ENCODE data around the gene DACT3. TPM values are rescaled to one million over a fixed set of nuclear protein-coding genes. Genes with fewer than 3 reads are reported as not detected.

The DACT3 gene
- total RNA-seq, 3 donors from 2014 or later: 1.9 to 60.9 (median 3.4) TPM

DNA sequence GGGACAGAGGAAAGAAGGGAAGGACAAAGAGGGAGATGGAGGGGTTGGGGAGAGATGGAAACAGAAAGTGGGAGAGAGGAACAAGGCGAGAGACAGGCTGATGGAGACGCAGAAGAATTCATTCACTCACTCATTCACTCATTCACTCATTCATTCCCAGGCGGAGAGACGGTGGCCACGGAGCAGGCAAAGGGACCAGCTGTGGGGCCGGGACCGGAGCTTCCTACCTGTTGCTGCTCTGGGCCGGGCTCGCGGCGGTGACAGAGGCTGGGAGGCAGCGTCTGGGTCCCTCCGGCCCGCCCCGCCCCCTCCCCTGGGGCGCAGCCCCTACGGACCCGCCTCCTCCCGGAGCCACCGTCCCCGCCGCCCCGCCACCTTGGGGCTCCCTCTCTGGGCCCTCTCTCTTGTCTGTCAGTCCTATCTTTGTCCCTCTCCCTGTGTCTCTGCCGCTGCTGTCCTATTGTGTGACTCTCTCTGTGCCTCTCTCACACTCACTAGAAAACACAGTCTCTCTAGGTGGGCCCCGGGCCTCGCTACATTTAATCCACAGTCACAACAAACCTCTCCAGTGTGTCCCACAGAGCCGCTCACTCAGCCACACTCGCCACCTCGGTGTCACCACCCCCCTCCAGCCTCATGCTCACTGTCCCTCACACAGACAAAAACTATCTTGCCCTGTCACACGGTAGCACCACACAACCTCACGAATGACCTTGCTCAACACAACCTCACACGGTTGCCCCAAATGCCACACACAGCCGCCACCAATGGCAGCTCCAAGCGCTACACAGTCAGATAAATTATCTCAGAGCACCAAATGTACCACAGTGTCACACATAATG is 24.8 kb downstream of the DACT3 start, which contains the start of gene GNG8:
GNG8 (minus strand) TSS at position 283 of the 842 bp plus-strand sequence. CDS start 1,520 bp downstream, outside the sequence.
- ATAC-seq (no peak), DNase-seq (no peak)
- TF ChIP-seq, protein P1, sequence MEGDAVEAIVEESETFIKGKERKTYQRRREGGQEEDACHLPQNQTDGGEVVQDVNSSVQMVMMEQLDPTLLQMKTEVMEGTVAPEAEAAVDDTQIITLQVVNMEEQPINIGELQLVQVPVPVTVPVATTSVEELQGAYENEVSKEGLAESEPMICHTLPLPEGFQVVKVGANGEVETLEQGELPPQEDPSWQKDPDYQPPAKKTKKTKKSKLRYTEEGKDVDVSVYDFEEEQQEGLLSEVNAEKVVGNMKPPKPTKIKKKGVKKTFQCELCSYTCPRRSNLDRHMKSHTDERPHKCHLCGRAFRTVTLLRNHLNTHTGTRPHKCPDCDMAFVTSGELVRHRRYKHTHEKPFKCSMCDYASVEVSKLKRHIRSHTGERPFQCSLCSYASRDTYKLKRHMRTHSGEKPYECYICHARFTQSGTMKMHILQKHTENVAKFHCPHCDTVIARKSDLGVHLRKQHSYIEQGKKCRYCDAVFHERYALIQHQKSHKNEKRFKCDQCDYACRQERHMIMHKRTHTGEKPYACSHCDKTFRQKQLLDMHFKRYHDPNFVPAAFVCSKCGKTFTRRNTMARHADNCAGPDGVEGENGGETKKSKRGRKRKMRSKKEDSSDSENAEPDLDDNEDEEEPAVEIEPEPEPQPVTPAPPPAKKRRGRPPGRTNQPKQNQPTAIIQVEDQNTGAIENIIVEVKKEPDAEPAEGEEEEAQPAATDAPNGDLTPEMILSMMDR (IDR thresholded peaks at IDR 0.05): no peak
- intact Hi-C loops (cut with DNase I, micrococcal nuclease): no loop called here
- Histone ChIP-seq H3K9me3 (no peaks in the 10 kb centered on the region), H3K36me3 (ENCODE audit: low read depth) (no peaks in the 10 kb centered on the region), H3K4me1 (ENCODE audit: low read depth) (peaks cover 13% of the 10 kb centered on the region), H3K4me3 (no peak within 1 kb of the TSS)

DNA sequence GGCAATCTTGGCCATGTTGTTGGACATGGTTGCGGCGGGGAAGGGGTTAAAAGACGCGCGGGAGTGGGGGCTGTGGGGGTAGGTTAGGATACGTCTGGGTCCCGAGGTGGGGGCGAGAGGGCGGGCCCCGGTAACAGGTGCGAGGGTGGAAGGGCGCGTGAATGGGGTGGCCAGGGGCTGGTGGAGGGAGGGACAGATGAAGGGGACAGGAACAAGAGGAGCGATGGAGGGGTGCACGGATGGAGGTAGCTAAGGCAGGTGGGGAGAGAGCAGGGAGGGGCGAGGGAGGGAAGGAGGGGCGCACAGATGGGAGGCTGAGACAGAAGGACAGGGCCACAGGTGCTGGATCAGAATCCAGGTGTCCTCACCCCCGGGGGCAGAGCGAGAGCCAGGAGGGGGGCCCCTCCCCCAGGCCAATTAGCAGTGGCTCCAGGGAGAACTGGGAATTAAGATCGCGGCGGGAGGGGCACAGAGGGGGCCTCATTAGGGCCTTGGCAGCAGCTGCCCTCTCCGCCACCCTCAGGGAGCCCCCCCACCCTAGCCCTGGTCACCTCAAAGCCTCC is 26.2 kb downstream of the DACT3 start:
- intact Hi-C loops (cut with DNase I, micrococcal nuclease): no loop called here
- DNase-seq: peak in 1 of 3 donors; percentile 55

DNA sequence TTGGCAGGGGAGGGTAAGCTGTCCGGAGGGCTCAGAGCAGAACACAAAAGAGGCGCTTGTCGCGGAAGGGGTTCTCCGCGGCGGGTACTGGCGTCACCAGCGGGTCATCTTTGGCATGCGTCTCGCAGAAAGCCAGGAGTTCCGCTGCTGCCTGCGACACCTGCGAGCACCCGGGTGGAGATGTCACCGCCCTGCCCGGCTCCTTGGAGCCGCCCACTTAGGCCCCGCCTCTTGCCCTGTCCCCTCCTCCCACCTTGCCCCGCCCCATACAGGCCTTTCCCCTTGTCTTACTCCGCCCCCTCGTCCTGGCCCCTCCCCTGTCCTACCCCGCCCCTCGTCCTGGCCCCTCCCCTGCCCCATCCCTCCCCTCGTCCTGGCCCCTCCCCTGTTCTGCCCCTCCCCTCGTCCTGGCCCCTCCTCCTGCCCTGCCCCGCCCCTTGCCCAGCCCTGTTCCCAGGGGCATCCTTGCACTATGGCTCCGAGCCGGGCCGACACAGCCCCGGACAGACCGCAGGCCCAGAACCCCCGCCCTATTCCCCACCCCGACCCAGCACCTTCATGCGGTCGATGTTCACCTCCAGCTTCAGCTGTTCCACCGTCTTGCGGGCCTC is 26.8 kb downstream of the DACT3 start:
- Histone ChIP-seq H3K9me3 (no peaks in the 10 kb centered on the region), H3K4me3 (no peak overlapping the region), H3K36me3 (ENCODE audit: low read depth) (no peaks in the 10 kb centered on the region), H3K4me1 (ENCODE audit: low read depth) (peaks cover 10% of the 10 kb centered on the region)
- DNase-seq: peak; percentile 94 to 98 (median 95)
- peak; percentile 93 for ATAC-seq
- intact Hi-C loops (cut with DNase I, micrococcal nuclease): no loop called here
- TF ChIP-seq, protein P1 (IDR thresholded peaks at IDR 0.05): no peak

More for the DNA sequence above, 26.2 kb downstream of the DACT3 start:
- TF ChIP-seq, protein P1 (IDR thresholded peaks at IDR 0.05): no peak
- no peak for ATAC-seq
- Histone ChIP-seq H3K4me1 (ENCODE audit: low read depth) (peaks cover 10% of the 10 kb centered on the region), H3K4me3 (no peak overlapping the region), H3K9me3 (no peaks in the 10 kb centered on the region), H3K36me3 (ENCODE audit: low read depth) (no peaks in the 10 kb centered on the region)

DNA sequence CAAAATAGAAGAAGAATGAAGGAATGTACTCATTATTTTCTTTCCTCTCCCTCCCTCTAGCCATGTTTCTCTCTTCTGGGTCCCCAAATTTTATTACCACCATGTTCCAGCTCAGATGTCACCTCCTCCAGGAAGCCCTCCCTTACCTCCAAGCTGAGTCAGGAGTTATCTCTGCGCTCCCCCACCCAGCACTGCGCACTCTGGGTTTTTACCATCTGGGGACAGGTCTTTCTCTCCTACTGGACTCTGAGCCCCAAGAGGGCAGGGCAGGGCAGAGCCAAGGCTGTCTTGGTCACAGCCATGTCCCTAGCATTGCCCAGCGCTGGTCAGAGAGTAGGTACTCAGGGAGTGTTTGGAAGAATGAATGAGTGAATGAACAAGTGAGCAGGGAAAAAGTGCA is 27.9 kb downstream of the DACT3 start:
- H3K36me3 ChIP-seq (ENCODE audit: low read depth): no peaks in the 10 kb centered on the region
- TF ChIP-seq, protein P1 (IDR thresholded peaks at IDR 0.05): no peak
- ATAC-seq: peak; percentile 6
- H3K4me1 ChIP-seq (ENCODE audit: low read depth): peaks cover 10% of the 10 kb centered on the region
- intact Hi-C loops (cut with DNase I, micrococcal nuclease): no loop called here
- no peaks in the 10 kb centered on the region for H3K9me3 ChIP-seq
- no peak overlapping the region for H3K4me3 ChIP-seq
- DNase-seq: no peak

DNA sequence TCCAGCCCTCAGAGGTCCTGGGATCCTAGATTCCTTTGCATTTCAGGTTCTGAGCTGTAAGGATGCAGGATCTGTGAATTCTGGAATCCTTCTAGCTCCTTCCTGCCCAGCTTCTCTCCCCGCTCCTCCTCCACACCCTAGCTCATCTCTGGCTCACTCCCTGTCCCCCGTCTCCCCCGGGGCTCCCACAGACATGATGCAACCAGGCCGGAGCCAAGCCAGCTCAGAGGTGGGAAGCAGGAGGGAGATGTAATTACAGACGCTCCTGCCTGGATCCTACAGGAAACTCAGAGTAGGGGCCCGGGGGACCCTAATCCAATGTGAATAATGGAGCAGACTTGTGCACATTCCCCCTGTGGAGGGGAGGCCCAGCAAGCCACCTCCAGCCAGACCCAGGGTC is 29.5 kb downstream of the DACT3 start:
- Histone ChIP-seq H3K4me1 (ENCODE audit: low read depth) (peaks cover 10% of the 10 kb centered on the region), H3K36me3 (ENCODE audit: low read depth) (no peaks in the 10 kb centered on the region), H3K4me3 (no peak overlapping the region), H3K9me3 (no peaks in the 10 kb centered on the region)
- TF ChIP-seq, protein P1 (IDR thresholded peaks at IDR 0.05): no peak
- no peak for ATAC-seq
- intact Hi-C loops (cut with DNase I, micrococcal nuclease): no loop called here
- DNase-seq: no peak
